Ishikawa (cell line): Measurements from ENCODE around the gene TMEM150B.

ENCODE experiments used
- CEBPB ChIP-seq: IDR thresholded peaks from 2 replicates; pipeline ENCODE4 v1.6.1; 2012
- FOXM1 ChIP-seq: IDR thresholded peaks from 2 replicates; pipeline ENCODE4 v1.6.1; 2012; ENCODE audit warnings: low read depth, borderline replicate concordance
- RAD21 ChIP-seq: IDR thresholded peaks from 2 replicates; pipeline ENCODE4 v1.6.1; 2012; ENCODE audit warnings: low read depth
- TEAD4 ChIP-seq: IDR thresholded peaks from 2 replicates; pipeline ENCODE4 v1.6.1; 2012
- YY1 ChIP-seq: IDR thresholded peaks from 2 replicates; pipeline ENCODE4 v1.6.1; 2012; ENCODE audit warnings: low read depth
- TF ChIP-seq, protein P1 (sequence below): IDR thresholded peaks from 2 replicates; pipeline ENCODE4 v1.6.1; 2012

GRCh38 chr19:55373306-55373992 lies 48.3 kb upstream of the TMEM150B start:
- TF ChIP-seq TEAD4: no peak
- no peak for TF ChIP-seq CEBPB
- TF ChIP-seq FOXM1: no peak
- no peak for TF ChIP-seq RAD21
- no peak for TF ChIP-seq YY1
- TF ChIP-seq, protein P1, sequence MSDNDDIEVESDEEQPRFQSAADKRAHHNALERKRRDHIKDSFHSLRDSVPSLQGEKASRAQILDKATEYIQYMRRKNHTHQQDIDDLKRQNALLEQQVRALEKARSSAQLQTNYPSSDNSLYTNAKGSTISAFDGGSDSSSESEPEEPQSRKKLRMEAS: no peak
